CD8-positive, alpha-beta memory T cell (primary cell): ENCODE measurements around the gene TMEM174. TPM values are rescaled to one million over a fixed set of nuclear protein-coding genes. Genes with fewer than 3 reads are reported as not detected.

Experiments used
- CTCF ChIA-PET: fragments of 350-600 bp; sonication (Branson Sonifier 250); formaldehyde crosslinking; loops from one replicate; lab custom pipeline; 2021; ENCODE audit warnings: antibody characterized with exemption; lab: Charles Lee
- POLR2A ChIA-PET: fragments of 350-600 bp; sonication (Branson Sonifier 250); formaldehyde crosslinking; loops from one replicate; lab custom pipeline; 2021; ENCODE audit warnings: antibody characterized with exemption; lab: Charles Lee
- DNase-seq, 5 donors: peaks; one replicate each; pipeline versions ENCODE4 v3.0.0 to v3.0.0-alpha.2; 2020 to 2022; ENCODE audit warnings: mixed read lengths in 1 of 5
- H3K27ac ChIP-seq: one replicate; pipeline ENCODE4 v1.7.0; 2013; ENCODE audit warnings: low read depth, mild to moderate bottlenecking, low read length, moderate library complexity
- H3K27me3 ChIP-seq: 2 replicates; pipeline ENCODE4 v1.7.0; 2013; ENCODE audit warnings: low read length, mild to moderate bottlenecking; ENCODE audit not compliant: insufficient read depth, poor library complexity, severe bottlenecking
- H3K36me3 ChIP-seq: 2 replicates; pipeline ENCODE4 v1.7.0; 2013; ENCODE audit warnings: mild to moderate bottlenecking, low read length, moderate library complexity; ENCODE audit not compliant: insufficient read depth
- H3K4me1 ChIP-seq: 2 replicates; pipeline ENCODE4 v1.7.0; 2013; ENCODE audit warnings: mild to moderate bottlenecking, low read length, moderate library complexity; ENCODE audit not compliant: insufficient read depth
- H3K4me3 ChIP-seq: 2 replicates; pipeline ENCODE4 v1.7.0; 2013; ENCODE audit warnings: mild to moderate bottlenecking, low read length
- H3K9me3 ChIP-seq: 2 replicates; pipeline ENCODE4 v1.7.0; 2013; ENCODE audit warnings: mild to moderate bottlenecking, low read length
- H3K27ac Mint-ChIP-seq, 8 donors: one replicate each; pipeline ENCODE4 v1.8.0; 2020 to 2021; ENCODE audit warnings: mixed read lengths in 8 of 8, mild to moderate bottlenecking in 6 of 8, inconsistent platforms in 3 of 8, moderate library complexity in 3 of 8
- H3K27me3 Mint-ChIP-seq, 2 donors: one replicate each; pipeline ENCODE4 v1.8.0; 2020 to 2021; ENCODE audit warnings: mixed read lengths in 2 of 2, mild to moderate bottlenecking in 1 of 2, moderate library complexity in 1 of 2
- H3K36me3 Mint-ChIP-seq, 3 donors: one replicate each; pipeline ENCODE4 v1.8.0; 2020 to 2021; ENCODE audit warnings: mixed read lengths in 3 of 3, inconsistent platforms in 1 of 3, mild to moderate bottlenecking in 1 of 3
- H3K4me1 Mint-ChIP-seq, 3 donors: one replicate each; pipeline ENCODE4 v1.8.0; 2020 to 2021; ENCODE audit warnings: mixed read lengths in 3 of 3, inconsistent platforms in 1 of 3, mild to moderate bottlenecking in 1 of 3
- H3K4me3 Mint-ChIP-seq, 7 donors: one replicate each; pipeline ENCODE4 v1.8.0; 2020 to 2021; ENCODE audit warnings: mixed read lengths in 7 of 7, mild to moderate bottlenecking in 6 of 7, moderate library complexity in 4 of 7, inconsistent platforms in 2 of 7
- H3K9me3 Mint-ChIP-seq, 5 donors: one replicate each; pipeline ENCODE4 v1.8.0; 2020 to 2022; ENCODE audit warnings: mixed read lengths in 5 of 5, mild to moderate bottlenecking in 3 of 5, moderate library complexity in 2 of 5, inconsistent platforms in 1 of 5
- polyA plus RNA-seq: library from polyadenylated mRNA; unstranded; fragments of 300-500 nt; fragmentation: Illumina TruSeq; gene quantifications from one replicate; pipeline ENCODE4 v1.2.3, GENCODE V29; 2021
- total RNA-seq, 2 experiments: library from RNA; stranded (reverse); gene quantifications; one replicate each; pipeline ENCODE4 v1.2.3, GENCODE V29; 2021

Gene TMEM174
- total and polyA plus RNA-seq, 3 experiments from 2014 or later = not detected

DNA sequence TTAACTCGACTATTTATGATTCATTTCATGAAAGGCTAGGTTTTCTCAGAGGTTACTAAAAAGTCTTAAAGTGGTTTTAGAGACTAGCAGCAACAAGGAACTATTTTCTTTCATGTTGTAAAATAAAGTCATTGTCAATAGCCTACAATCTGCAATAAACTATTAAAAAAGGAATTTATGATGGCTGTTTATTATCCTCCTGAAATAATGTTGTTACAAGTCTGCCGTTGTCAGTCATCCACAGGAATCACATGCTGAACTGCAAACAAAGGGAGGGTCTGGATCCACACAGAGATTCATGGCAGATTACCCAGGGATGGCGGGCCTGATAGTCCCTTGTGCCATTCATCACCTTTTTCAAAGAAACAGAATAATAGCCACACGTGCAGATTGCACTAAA lies 49.2 kb downstream of the TMEM174 start:
- Mint-ChIP-seq H3K27ac (no peak overlapping the region), H3K4me1 (peaks cover 7 to 10% (median 7%) of the 10 kb centered on the region in 3 donors), H3K36me3 (no peaks in the 10 kb centered on the region), H3K9me3 (no peaks in the 10 kb centered on the region), H3K4me3 (no peak overlapping the region), H3K27me3 (peaks cover 44 to 75% of the 10 kb centered on the region in 2 donors)
- no peaks in the 10 kb centered on the region for H3K27me3 ChIP-seq
- no peaks in the 10 kb centered on the region for H3K36me3 ChIP-seq
- no peaks in the 10 kb centered on the region for H3K4me1 ChIP-seq
- H3K4me3 ChIP-seq = no peak overlapping the region
- H3K27ac ChIP-seq = no peak overlapping the region
- POLR2A ChIA-PET = no interaction called here
- H3K9me3 ChIP-seq = no peaks in the 10 kb centered on the region
- CTCF ChIA-PET = no interaction called here
- DNase-seq = no peak

Other genes starting within 250 kb of the TMEM174 start
- 1 to 10 TPM; 3.9 to 4.2 TPM for gene FCHO2, start 217.2 kb upstream of the TMEM174 start, total RNA-seq
- gene FCHO2, start 217.2 kb upstream of the TMEM174 start, polyA plus RNA-seq = 0.98 TPM
- not detected for gene TMEM171, start 52.6 kb upstream of the TMEM174 start, total RNA-seq
- gene TMEM171, start 52.6 kb upstream of the TMEM174 start, polyA plus RNA-seq = 14.1 TPM